GM12891 (cell line): Measurements from ENCODE around the gene HRC.

ENCODE experiments used
- PAX5 ChIP-seq: IDR thresholded peaks from 2 replicates; pipeline ENCODE4 v1.6.1; 2011; ENCODE audit warnings: low read length, moderate library complexity, mild to moderate bottlenecking; ENCODE audit not compliant: insufficient read depth, severe bottlenecking
- POLR2A ChIP-seq: IDR thresholded peaks from 2 replicates; pipeline ENCODE4 v1.6.1; 2011; ENCODE audit warnings: low read depth, low read length, control low read depth
- POLR2AphosphoS5 ChIP-seq: IDR thresholded peaks from 2 replicates; pipeline ENCODE4 v1.6.1; 2011; ENCODE audit warnings: low read depth, low read length, control low read depth
- SPI1 ChIP-seq: IDR thresholded peaks from 2 replicates; pipeline ENCODE4 v1.6.1; 2011; ENCODE audit warnings: low read depth, low read length, control low read depth
- TAF1 ChIP-seq: IDR thresholded peaks from 2 replicates; pipeline ENCODE4 v1.6.1; 2011; ENCODE audit warnings: low read depth, low read length, control low read depth

DNA sequence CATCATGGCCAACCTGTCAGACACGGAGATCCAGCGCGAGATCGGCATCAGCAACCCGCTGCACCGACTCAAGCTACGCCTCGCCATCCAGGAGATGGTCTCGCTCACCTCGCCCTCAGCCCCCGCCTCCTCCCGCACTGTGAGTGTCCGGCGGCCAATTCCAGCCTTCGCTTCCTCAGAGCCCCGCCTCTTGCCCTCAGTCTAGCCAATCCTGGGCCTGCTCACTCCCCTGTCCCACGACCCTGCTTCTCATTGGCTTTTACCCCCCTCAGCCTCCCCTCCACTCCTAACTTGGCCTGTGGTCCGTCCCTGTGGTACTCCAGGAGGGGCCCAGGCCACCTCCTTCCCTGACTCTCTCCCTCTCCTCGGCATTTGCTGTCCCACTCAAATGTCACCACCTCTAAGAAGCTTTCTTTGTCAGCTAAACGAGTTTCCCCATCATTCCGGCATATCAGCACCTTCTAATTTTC, 12.3 kb downstream of the HRC start:
- TF ChIP-seq POLR2AphosphoS5 (no peak), POLR2A (no peak), PAX5 (no peak), SPI1 (no peak), TAF1 (no peak)
